HG03175 (cell line): ENCODE results near the gene EPHX1.
"Not testable (repeated sequence)": the region's sequence is repeated elsewhere in the genome, so short reads cannot be mapped to it uniquely, and the experiment has no call there.

ENCODE experiments used
- ATAC-seq: cut with Tn5 transposase; IDR thresholded peaks from one replicate; pipeline ENCODE4 v1.9.1; 2021; ENCODE audit warnings: mild to moderate bottlenecking, moderate library complexity; ENCODE audit not compliant: unreplicated experiment

EPHX1 gene

DNA sequence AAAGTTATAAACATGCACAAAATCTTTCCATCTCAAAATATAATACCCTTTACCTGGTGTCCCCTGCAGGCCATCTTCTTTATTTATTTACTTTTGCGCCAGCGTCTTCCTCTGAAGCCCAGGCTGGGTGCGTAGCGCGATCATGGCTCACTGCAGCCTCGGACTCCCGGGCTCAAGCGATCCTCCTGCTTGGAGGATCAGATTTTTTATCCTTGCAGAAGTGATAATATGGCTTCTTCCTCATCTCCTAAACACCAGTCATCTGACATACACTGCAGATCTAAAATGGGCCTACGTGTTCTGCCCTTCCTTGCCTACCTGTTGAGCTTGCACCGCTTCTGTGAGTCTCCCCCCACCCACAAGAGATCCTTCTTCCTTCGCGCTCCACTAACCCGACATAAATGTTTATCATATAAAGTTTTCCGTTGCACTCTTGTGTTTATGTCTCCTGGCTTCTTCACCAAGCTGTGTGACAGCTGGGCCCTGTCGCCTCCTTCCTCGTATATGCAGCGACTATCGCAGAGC is 32.8 kb upstream of the EPHX1 start:
- ATAC-seq, result peak; percentile 18

DNA sequence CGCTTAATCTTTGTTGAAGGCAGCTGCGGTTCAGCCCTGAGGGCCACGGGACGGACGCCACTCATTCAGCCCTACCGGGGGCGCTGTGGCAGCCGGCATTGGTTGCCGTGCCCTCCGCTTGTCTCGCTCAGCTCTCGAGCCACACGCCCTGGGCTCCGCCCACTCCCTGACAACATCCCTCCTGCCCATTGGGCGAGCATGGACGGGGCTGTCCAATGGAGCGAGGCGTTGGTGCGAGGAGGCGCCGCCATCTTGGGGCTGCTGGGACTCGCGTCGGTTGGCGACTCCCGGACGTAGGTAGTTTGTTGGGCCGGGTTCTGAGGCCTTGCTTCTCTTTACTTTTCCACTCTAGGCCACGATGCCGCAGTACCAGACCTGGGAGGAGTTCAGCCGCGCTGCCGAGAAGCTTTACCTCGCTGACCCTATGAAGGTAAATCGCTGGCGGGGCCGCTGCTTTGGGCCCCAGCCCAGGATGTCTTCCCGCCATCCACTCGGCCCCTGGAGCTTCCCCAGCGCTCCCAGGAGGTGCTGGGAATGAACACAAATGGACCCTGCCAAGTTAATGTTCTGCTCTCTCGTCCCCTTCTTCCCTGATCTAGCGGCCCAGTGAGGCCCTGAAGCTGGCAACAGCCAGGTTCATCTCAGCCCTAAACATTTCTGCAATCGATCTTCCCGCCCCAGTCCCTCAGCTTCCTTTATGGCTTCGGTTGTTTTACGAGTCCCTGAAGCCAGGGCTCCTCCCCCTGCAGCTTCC is 32.2 kb upstream of the EPHX1 start, which contains the start of gene SRP9:
Gene SRP9 (plus strand): TSS at position 244 of the 754 bp plus-strand sequence. CDS start 115 bp downstream, at position 359.
- peak; percentile 99 for ATAC-seq

GRCh38 chr1:225778337-225778669 is 31.6 kb upstream of the EPHX1 start:
- no peak for ATAC-seq

DNA sequence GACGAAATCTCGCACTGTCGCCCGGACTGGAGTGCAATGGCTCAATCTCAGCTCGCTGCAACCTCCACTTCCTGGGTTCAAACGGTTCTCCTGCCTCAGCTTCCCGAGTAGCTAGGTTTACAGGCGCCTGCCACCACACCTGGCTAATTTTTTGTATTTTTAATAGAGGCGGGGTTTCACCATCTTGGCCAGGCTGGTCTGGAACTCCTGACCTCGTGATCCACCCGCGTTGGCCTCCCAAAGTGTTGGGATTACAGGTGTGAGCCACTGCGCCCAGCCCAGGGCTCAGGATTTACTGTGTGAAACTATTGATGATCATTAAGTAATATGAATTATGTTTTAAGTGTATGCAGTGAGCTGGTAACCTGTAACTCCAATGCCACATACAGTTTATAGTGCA is 30.8 kb upstream of the EPHX1 start:
- not testable (repeated sequence) for ATAC-seq

- no peak for ATAC-seq
Observed at GRCh38 chr1:225780134-225780533, 29.8 kb upstream of the EPHX1 start.

DNA sequence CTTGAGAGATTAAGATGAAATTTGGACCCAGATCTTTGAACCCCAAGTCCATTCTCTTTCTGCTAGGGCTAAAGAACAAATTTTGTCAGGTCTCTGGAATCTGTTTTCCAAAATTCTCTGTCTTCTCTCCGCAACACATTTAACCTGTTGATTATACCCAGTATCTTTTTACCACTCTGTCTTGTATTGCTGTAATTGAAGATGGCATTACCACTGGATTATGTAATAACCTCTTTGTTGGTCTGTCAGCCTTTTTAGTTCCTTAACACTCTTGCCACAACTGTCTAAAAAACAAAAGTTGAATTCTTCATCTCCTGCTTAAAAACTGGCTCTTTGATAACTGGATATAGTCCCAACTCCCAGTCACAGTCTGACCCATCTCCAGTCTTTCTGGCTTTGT is 29.3 kb upstream of the EPHX1 start:
- no peak for ATAC-seq

DNA sequence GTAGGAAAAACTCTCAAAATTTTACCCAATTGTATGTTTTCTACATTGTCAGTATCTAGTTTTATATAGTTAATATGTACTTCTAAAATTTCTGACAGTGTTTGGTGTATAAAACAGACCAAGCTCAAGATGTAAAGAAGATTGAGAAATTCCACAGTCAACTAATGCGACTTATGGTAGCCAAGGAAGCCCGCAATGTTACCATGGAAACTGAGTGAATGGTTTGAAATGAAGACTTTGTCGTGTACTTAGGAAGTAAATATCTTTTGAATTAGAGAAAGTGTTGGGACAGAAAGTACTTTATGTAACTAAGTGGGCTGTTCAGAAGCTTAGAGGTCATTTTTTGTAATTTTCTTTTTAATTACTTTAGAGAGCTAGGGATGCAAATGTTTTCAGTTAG is 20.8 kb upstream of the EPHX1 start:
- ATAC-seq, result not testable (repeated sequence)

GRCh38 chr1:225794954-225795353 is 15.0 kb upstream of the EPHX1 start:
- no peak for ATAC-seq

DNA sequence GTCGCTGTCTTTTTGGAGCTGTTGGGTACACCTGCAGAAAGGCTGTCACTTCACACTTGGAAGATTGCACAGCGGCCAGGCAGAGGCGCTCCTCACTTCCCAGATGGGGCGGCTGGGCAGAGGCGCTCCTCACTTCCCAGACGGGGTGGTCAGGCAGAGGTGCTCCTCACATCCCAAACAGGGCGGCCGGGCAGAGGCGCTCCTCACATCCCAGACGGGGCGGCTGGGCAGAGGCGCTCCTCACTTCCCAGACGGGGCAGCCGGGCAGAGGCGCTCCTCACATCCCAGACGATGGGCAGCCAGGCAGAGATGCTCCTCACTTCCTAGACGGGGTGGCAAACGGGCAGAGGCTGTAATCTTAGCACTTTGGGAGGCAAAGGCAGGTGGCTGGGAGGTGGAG is 13.8 kb upstream of the EPHX1 start:
- not testable (repeated sequence) for ATAC-seq

- not testable (repeated sequence) for ATAC-seq
Observed at GRCh38 chr1:225801146-225801545, 8.8 kb upstream of the EPHX1 start.

GRCh38 chr1:225806249-225806648 is 3.7 kb upstream of the EPHX1 start:
- no peak for ATAC-seq

DNA sequence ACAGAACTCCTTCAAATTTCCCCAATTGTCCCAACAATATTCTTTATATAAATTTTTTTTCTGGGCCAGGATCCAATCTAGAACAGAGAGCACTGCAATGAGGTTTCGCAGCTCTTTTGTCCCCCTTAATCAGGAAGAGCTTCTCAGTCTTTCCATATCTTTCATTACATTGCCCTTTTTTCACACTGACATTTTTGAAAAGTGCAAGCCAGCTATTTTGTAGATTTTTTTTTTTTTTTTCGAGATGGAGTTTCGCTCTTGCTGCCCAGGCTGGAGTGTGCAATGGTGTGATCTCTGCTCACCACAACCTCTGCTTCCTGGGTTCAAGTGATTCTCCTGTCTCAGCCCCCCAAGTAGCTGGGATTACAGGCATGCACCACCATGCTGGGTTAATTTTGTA is 3.2 kb upstream of the EPHX1 start:
- not testable (repeated sequence) for ATAC-seq

DNA sequence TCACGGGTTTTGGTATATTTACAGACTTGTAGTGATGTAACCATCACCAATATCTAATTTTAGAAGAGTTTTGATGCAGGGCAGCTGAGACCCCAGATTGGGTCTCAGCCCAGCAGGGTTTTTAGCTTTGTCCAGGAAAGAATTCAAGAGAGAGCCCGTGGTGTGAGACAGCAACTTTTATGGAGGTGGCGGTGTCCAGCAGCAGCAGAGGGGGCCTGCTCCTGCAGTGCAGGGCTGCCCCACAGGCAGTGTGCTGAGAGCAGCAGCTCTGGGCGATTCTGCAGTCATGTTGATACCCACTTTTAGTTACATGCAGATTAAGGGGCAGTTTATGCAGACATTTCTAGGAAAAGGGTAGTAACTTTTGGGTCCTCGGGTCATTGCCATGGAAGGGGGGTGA is 1.8 kb upstream of the EPHX1 start:
- no peak for ATAC-seq

- not testable (repeated sequence) for ATAC-seq
Observed at GRCh38 chr1:225810579-225811538, 935 bp downstream of the EPHX1 start.

GRCh38 chr1:225811622-225812487 is 1.9 kb downstream of the EPHX1 start:
- ATAC-seq, result no peak

DNA sequence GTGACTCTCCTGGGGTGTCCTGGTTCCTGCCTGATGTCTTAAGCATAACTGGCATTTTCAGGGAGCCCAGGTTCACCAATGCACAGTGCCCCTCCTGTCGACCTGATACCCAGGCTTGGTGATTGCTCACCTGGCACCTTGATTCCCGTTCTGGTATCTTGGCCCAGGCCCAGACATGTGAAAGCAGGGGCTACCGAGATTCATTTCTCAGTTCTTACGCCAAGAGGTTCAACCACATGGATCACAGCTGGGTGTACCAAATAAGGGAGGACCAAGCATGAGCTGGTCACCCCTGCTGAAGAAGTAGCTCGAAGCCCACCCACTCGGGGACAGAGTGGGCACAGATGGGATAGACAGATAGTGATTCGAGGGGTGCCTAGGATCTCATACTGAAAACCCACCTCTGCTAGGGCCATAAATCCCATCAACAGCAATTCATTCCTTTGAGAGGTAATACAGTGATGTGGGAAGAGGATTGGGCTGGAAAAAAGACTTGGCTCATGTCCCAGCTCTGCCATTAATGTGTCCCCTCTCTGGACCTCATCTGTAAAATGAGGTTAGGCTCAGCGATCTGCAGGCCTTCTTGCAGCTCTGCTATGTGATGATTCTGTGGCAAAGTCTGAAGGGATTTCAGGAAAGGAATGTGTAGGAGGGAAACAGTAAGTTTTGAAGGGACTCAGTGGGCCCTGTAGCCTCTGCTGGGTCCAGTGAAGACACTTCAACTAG is 2.7 kb downstream of the EPHX1 start:
- no peak for ATAC-seq

DNA sequence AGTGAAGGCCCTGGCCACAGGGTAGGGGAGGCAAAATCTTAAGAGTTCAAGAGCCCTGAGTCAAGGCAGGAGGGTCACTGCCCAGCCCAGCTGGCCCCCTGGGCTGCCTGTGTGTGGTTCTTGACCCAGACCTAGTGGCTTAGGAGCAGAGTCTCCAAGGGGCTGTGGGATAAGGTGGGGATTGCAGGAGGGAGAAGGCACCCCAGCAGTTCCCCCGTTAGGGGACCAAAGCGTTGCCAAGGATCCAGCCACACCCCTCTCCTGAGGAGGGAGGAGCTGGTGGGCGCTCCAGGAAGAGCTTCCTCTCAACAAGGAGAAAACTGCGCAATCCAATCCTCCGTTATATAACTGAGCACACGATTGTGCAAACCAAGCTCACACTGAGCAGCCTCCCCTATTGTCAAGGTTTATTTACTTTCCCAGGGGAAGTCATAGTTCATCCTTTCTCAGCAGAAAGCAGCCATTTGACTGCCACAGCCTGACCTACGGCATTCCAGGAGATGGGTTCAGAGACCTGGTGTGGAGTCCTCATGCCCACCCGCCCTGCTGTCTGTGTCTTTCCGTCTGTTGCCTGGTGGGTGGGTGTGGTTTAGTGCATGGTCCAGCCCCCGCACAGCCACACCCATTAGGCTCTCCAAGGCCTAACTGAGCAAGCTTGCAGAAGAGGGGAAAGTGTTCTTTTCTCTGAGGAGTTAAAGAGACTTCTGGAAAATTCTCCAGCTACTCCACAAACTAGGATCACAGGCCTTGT is 3.5 kb downstream of the EPHX1 start:
- no peak for ATAC-seq

- no peak for ATAC-seq
Observed at GRCh38 chr1:225814381-225814780, 4.5 kb downstream of the EPHX1 start.

DNA sequence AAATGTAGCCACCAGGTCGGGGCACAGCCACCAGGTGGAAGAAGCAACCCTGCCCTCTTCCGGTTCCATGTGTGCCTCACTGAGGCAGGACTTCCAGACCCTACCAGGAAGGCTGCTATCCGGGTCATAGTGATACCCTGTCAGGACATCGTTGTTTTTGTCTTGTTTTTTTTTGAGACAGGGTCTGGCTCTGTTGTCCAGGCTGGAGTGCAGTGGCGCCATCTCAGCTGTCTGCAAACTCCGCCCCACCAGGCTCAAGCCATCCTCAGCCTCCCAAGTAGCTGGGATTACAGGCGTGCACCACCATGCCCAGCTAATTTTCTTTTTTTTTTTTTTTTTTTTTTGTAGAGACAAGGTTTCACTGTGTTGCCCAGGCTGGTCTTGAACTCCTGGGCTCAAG is 5.2 kb downstream of the EPHX1 start:
- ATAC-seq, result not testable (repeated sequence)
